GM18519 (cell line): ENCODE results near the gene ARPP19.
"Not testable (repeated sequence)": the region's sequence is repeated elsewhere in the genome, so short reads cannot be mapped to it uniquely, and the experiment has no call there.

Source experiments
- ATAC-seq: cut with Tn5 transposase; IDR thresholded peaks from one replicate; pipeline ENCODE4 v1.9.1; 2021; ENCODE audit warnings: mild to moderate bottlenecking, moderate library complexity; ENCODE audit not compliant: unreplicated experiment, low FRiP score

Gene ARPP19, protein sequence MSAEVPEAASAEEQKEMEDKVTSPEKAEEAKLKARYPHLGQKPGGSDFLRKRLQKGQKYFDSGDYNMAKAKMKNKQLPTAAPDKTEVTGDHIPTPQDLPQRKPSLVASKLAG

DNA sequence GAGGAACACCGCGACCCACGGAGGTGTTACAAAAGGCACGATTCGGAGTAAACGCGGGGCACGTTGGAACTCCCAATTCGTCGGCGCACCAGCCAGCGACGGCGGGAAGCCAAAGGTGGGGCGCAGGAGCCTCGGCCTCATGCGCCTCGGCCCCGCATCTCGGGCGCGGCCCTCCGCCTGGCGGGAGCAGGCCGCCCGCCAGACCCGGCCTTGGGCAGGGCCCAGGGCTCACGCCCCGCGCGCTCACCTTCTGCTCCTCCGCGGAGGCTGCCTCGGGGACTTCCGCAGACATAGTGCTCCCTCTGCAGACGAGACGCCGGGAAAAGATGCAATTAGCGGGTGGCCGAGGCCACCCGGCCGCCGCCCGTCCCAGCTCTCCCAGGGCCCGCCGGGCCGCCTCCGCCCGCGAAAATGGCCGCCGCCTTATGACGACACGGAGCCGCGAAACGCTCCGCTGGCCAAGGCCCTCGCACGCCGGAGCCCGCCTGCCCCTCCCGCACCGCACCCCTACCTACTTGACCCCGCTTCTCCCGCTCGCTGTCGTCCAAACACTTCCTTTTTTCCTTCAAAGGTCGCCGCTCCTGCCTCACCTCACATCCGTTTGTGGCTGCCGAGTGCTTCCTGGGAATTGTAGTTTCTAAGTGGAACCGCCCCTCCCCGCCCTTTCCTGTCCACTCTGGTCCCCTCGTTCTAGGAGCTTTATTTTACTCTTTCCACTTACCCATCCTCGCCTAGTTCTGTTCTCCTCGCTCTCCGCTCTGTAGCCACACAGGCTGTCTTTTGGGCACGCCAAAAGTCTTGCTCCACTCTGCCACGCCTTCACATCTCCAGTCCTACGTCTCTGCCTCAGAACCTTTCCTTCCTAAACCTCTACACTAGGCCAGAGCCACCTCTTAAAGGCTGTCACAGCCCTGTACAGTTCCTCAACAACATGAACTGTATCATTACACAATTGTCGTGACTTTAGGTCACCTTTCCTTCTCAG, at the start of gene ARPP19:
TSS of gene ARPP19 (minus strand) at position 430 of the 985 bp plus-strand sequence. CDS start at position 292, 138 bp downstream.
- peak; percentile 46 for ATAC-seq

DNA sequence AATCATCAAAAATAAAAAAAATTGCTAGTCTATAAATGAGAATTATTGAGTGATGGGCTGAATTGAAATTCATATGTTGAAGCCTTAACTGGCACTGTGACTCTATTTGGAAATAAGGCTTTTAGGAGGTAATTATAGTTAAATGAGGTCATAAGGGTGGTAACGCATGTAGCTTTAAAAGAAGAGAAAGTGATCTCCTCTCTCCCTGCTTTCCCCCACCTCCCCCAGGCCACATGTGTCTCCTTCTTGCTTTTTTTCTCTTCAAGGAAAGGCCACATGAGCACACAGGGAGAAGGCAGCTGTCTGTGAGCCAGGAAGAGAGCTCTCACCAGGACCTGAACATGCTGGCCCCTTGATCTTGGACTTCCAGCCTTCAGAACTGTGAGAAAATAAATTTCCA, 48.2 kb upstream of the ARPP19 start:
- no peak for ATAC-seq

DNA sequence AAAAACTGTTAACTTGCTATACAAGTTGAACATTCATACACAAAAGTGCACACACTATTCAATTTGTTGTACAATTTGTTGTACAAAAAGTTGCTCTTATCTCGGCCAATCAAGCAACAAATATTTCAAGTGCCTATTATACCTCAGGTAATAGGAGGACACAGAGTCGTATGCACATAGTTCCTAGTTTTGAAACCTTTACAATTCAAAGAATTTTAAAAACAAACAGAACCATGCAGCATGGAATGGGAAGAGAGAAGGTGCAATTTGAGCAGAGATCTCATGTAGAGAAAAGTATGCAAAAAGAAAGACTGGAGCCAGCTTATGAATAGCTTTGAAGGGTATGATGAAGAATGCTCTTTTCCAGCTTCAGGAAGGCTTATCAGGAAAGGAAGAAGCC, 46.5 kb upstream of the ARPP19 start:
- ATAC-seq: no peak

DNA sequence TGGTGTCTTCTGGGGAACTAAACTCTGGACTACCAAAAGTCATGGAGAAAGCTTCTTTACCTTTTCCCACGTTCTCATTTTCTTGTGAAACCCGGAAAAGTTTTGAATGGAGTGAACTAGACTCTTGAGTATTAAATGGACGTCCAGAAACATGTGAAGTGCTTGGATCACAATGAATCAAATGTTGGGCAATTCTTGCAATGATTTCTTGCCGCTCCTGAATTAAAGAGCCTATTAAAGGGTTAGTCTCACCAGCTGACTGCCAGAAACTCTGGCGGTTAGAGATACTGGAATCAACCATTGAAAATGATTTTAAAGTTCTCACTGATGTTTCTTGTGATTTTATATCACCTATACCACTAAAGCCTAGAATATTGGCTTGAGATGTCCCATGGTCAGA, 40.8 kb upstream of the ARPP19 start:
- ATAC-seq: no peak

DNA sequence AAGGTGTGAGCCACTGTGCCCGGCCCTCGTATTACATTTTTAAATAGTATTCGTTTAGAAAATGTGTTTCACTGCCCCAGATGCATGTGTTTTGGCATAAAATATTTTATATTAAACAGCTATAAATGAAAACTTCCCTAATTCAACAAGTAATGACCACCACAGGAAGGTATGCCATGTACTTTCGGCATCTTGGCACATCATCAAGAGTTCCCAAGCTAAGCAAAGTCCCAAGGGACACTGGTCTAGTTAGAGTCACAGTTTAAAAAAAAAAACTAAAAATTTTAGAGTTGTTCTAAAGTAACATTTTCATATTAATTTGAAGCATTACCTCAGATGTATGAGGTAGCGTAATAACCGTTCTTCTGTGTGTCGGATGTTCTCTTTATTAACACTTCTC, 15.6 kb upstream of the ARPP19 start:
- ATAC-seq: no peak

DNA sequence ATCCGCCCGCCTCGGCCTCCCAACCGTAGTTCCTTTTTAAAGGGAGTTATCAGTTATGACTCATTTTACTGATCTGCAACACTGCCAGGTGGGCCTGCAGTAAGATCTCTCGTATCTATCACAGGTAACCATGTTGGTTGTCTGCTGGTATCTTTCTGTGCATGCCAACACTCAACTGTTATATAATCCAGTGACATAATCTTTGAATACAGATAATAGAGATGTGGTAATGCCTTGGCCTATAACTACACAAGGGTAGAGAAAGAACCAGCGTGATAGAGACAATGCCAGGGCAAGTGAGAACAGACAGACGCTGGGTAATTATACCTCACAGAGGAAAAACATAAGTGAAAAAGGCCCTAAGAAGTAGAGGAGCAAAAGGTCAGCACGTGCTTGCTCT, 11.0 kb upstream of the ARPP19 start:
- ATAC-seq: no peak

DNA sequence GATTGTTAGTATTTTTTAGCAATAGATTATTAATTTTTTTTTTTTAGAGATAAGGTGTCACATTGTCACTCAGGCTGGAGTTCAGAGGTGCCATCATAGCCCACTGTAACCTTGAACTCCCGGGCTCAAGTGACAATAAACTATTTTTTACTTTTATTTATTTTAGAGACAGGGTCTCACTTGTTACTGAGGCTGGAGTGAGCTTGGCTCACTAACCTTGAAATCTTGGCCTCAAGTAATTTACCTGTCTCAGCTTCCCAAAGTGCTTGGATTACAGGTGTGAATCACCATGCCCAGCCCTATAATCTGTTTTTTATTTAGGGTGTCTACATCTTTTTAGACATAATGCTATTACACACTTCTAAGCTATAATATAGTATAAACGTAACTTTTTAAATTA, 7.9 kb upstream of the ARPP19 start:
- ATAC-seq: no peak

DNA sequence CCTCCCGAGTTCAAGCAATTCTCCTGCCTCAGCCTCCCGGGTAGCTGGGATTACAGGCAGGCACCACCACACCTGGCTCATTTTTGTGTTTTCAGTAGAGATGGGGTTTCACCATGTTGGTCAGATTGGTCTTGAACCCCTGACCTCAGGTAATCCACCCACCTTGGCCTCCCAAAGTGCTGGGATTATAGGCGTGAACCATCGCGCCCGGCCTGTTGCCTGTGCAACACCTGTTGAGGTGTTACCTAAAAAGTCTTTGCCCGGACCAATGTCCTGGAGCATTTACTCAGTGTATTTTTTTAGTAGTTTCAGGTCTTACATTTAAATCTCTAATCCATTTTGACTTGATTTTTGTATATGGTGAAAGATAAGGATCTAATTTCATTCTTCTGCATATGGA, 6.7 kb upstream of the ARPP19 start:
- ATAC-seq: not testable (repeated sequence)

DNA sequence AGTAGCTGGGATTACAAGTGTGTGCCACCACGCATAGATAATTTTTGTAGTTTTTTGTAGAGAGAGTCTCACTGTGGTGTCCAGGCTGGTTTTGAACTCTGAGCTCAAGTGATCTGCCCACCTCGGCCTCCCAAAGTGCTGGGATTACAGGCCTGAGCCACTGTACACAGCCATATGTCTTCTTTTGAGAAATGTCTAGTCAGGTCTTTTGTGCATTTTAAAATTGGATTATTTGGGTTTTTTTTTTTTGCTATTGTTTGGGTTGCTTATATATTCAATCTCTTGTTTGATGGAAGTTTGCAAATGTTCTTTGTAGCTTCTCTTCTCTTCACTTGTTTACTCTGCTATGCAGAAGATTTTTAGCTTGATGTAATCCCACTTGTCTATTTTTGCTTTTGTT, 6.2 kb upstream of the ARPP19 start:
- ATAC-seq: no peak

DNA sequence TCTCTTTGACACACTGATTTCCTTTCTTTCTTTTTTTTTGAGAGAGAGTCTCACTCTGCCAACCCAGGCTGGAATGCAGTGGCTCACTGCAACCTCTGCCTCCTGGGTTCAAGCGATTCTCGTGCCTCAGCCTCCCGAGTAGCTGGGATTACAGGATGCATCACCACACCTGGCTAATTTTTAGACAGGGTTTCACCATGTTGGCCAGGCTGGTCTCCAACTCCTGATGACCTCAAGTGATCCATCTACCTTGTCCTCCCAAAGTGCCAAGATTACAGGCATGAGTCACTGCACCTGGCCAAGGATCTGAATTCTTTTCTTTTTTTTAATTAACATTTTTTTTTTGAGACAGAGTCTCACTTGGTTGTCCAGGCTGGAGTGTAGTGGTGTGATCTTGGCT, 5.8 kb upstream of the ARPP19 start:
- not testable (repeated sequence) for ATAC-seq

DNA sequence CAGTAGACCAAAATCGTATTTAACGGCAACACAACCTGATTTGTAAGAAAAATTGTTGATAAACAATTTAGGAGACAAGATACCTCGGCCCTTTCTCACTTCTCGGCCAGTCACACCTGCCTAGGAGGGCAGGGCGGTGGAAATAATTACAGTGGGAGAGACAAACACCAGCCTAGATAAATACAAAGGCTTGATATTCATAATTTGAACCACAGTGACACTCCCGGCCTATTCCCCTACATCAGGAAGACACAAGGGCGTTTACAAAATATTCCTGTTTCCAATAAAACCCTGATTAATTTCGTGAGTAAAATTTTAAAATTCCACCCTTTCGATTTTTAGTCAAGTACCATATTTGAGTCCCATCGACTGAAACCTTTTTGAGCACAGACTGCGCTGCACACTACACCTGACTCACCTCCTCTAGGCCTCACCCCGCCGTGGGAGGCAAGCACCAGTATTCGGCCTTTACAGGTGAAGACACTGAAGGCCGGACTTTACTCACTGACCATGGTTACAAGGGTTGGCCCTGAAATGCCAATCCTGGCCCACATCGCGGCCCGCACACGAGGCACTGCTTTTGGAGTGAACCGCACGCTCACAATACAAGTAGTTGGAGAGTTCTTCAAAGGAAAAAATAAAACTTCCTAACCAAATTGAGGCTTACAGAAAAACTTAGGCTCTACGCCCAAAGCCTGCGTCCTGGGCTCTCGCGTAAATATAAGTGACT, 794 bp downstream of the ARPP19 start:
- ATAC-seq: no peak

DNA sequence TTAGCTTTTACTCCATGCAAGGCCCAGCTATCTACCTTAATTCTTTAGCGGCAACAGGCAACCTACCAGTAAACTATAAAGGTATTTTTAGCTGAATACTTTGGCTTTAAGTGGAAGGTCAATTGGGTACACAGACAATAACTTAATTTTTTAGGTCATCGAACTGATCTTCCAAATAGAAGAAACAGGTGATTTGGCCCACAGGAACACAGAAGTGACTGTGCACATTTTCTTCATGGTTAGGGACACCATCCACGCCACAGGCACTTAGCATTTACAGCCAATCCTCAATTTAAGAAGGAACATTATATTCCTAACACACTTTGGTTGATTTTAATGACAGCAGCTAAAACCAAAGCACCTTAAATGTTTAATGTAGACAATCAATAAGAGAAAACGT, 1.9 kb downstream of the ARPP19 start:
- ATAC-seq: no peak

DNA sequence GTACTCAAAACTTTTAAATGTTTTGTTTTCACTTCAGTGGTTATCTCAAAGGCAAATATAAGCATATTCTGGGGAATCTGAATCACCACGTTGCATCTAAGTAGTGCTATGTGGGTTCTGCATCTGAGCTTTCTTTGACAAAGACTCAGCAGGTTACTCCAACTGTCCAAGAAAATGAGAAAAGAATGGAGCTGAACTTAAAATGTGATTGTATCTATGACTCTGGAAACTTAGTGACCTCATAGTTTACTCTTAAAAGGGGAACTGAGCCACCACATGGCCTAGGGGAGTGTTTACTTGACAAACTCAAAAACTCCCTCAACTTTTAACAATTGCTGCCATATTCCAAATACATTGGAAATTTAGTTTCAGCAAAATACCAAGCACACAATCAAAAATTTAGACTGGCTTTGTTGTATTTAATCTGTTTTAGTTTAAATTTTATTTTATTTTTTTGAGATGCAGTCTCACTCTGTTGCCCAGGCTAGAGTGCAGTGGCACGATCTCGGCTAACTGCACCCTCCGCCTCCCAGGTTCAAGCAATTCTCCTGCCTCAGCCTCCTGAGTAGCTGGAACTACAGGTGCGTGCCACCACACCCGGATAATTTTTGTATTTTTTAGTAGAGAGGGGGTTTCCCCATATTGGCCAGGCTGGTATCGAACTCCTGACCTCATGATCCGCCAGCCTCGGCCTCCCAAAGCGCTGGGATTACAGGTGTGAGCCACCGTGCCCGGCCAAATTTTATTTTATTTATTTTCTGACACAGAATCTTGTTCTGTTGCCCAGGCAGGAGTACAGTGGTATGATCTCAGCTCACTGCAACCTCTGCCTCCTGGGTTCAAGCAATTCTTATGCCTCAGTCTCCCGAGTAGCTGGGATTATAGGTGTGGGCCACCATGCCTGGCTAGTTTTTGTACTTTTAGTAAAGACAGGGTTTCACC, 3.1 kb downstream of the ARPP19 start:
- peak; percentile 39 for ATAC-seq

DNA sequence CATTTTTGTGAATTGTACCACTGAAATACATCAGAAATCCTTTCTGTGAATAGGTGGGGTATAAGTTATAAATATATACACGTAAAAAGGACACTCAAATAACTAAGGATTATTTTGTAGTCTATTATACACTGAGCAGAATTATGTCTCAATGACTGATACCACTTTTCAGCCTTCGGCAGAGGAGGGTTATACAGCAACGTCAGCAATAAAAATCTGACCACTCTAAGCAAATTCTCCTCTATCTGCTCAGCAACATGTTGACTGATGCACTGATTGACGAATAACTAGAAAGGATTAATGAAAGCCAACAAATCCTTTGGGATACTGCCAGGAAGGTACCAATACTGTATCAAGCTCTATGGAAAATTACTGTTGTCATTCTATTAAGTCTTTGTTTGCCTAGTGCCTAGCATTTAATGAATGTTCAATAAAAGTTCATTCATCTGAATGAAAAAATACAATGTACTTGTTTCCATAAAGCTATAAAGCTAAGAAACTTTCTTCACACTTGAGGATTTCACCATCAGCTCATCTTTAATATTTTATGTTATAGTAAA, 5.2 kb downstream of the ARPP19 start:
- no peak for ATAC-seq

DNA sequence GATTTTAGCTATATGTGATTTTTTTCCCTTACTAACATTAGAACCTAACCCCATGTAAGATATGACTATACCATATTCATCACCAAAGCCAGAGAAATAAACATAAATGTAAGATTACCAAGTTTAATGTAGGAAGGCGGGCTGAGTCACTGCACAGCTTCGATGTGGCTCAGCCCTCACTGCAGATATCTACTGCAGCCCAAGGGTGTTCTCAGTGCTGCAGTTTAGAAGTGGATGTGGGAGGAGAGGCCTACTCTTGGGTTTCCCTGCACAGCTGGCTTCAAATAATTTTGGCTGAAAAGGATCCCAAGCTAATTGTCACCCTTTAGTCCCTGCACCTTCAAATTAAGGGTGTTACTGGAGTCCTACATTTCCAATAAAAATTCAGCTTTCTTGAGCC, 9.3 kb downstream of the ARPP19 start:
- ATAC-seq: no peak

DNA sequence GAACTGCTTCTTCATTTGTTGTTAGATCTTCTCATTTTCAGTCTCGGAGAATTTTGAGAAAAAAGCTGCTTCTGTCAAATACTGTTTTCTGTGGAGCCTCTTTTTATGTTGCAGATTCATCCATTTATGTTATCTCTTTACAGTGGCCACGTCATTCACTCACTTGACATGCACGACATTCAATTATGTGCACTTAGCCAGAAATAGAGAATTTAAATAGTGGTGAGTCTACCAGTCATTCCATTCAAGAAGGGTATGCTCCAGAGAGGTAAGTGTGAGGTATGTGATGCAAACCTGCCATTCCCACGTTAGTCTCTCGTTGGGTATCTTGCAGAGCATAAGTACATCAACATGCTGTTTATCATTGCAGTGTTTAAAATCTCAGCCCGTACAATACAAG, 9.8 kb downstream of the ARPP19 start:
- ATAC-seq: no peak

DNA sequence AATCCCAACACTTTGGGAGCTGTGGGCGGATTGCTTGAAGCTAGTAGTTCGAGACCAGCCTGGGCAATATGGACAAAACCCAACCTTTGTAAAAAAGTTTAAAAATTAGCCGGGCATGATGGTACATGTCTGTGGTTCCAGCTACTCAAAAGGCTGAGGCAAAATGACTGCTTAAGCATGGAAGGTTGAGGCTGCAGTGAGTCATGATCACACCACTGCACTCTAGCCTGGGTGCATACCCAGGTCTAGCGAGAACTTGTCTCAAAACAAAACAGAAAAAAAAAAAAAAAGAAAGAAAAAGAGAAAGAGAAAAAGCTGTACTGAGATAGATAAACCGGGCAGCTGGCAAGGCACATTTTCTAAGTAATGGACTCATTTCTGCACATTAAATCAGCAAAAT, 10.6 kb downstream of the ARPP19 start:
- peak; percentile 88 for ATAC-seq

DNA sequence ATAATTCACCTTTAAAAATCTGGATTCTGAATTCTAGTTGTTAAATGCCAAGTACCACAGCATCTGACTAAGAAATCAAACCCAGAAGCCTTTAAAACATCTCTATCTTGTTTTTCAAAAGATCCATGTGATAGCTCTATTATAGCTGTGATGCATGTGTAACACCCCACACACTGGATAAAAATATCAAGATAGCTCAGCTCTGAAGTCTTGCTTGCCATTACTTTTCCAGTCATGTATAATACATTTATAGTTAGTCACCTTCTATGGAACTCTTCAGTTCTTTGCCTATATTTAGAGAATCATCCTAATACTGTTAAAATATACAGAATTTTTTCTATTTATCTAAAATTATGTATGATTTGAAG, 11.6 kb downstream of the ARPP19 start:
- no peak for ATAC-seq

DNA sequence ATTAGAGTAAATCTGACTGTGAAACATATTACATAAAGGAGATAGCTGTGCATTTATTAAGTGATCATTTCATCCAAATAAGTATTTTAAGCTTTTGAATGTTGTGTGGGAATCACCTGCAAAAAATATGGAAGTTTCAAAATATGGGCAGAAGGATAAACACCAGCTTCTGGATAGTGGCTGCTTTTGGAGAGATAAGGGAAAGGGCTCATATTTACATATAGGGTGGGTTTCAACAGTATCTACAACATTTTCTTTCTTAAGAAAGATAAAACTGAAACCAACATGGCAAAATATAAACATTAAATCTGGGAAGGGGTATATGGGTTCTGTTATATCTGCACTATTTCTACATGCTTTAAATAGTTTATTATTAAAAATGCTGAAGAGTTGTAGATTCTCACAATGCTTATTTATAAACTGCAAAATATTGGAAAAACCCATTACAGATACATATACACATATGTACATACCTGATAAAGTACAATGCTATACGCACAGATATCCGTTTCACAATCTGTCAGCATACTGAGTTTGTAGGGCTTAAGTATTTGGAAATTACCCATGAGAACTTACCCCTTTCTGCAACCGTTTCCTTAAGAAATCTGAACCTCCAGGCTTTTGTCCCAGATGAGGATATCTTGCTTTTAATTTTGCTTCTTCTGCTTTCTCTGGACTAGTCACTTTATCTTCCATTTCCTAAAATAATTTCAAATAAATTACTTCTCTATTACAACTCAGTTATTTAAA, 12.1 kb downstream of the ARPP19 start:
- ATAC-seq: no peak
